HG03439 (cell line): ENCODE measurements around the gene GNG13.
"Not testable (repeated sequence)": the region's sequence is repeated elsewhere in the genome, so short reads cannot be mapped to it uniquely, and the experiment has no call there.

ENCODE experiments used
- ATAC-seq: cut with Tn5 transposase; IDR thresholded peaks from one replicate; pipeline ENCODE4 v1.9.1; 2021; ENCODE audit warnings: mild to moderate bottlenecking, moderate library complexity; ENCODE audit not compliant: unreplicated experiment

The GNG13 gene, protein sequence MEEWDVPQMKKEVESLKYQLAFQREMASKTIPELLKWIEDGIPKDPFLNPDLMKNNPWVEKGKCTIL

DNA sequence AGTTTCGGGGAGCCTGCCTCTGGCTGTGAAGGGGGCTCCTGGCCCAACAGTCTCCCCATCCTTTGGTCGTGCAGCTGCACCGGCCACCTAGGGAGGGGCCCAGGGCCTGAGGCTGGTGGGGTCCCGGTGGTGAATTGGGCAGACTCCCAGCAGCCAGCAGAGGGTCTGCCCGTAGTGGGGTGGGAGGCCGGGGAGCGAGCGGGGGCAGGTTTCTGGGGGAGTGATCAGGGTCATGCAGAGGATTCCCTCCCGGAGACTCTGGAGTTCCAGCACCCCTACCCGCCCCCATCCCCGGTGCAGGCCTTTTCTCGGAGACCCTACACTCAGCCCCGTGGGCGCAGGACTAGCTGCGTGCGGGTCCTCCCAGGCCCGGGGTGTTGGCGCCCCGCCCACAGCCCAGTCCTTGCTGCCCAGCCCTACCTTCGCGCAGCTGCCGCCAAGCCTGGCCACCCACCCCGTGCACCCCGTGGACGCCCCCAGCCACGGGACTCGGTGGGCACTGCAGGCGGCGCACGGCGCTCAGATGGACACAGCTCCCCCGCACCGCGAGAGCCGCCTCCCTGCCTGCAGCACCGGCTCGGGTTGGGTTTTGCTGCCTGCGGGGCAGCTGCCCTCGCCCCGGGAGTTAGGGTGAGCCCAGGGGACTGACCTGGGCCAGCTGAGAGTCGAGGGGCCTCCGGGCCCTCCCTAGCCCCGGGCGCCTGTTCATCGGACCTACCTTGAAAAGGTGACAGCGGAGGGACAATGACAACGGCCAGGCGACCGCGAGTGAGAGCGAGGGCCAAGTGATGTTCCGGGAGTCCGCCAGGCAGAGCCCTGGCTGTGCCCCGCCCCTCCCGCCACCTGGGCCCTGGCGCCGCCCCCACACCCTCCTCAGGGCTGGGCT lies at the start of gene GNG13:
Gene GNG13, minus strand, starts transcription at position 787 of the 886 bp plus-strand sequence. CDS start 1,657 bp downstream, outside the sequence.
- ATAC-seq = no peak

DNA sequence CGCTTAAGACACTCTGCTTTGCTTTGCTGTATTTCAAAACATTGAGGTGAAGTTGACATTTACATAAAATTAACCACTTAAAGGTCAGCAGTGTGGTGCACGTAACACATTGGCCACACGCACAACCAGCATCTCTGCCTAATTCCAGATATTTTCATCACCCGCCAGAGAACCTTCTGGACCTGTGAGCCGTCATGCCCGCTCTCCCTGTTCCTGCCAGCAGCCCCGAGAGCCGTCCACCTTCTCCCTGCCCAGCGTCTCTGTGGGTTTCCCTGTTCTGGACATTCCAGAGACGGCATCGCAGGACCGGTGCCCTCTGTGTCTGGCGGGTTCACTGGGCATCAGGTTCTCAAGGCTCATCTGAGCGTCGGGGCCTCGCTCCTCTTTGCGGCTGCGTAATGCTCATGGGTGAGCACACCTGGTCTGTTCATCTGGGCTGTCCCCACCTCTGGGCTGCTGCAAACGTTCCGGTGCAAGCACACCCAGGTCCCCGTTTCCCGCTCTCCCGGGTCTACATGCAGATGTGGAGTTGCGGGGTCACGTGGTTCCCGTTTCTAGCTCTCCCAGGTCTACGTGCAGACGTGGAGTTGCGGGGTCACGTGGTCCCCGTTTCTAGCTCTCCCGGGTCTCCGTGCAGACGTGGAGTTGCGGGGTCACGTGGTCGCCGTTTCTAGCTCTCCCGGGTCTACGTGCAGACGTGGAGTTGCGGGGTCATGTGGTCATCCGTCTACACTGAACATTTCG lies 48.1 kb upstream of the GNG13 start:
- ATAC-seq = no peak

DNA sequence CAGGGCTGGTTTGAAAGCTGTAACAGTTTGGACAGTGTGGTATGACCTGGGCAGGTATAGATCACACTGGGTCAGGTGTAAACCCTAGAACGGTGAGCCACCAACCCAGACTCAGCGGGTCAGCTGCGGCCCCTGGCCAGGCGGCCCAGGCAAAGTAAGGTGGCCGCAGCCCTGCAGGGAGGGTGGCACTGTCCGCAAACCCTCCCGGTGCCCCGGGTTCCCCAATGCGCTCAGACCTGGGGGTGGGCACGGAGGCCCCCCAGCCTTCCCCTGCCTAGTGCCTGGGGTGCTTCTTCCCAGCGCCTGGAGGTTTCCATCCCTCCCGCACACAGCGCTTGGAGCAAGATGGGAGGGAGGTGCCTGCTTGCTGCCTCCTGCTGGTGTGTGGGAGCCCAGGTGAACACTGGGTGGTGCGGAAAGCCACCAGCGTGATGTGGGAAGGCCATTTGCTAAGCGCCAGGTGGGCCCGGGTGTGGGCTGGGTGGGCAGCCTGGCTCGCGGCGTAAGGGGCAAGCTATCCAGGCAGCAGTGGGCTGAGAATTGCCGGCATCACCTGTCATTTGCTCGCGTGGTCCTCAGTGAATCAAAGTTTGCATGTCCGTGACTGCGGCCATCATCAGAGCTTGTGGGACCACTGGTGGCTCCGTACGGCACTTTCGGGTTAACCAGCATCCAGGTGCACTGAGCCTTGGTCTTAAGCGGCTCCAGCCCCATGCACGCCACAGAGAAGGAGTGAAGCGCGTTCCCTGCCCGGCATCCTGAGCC lies 47.3 kb upstream of the GNG13 start:
- ATAC-seq = no peak

DNA sequence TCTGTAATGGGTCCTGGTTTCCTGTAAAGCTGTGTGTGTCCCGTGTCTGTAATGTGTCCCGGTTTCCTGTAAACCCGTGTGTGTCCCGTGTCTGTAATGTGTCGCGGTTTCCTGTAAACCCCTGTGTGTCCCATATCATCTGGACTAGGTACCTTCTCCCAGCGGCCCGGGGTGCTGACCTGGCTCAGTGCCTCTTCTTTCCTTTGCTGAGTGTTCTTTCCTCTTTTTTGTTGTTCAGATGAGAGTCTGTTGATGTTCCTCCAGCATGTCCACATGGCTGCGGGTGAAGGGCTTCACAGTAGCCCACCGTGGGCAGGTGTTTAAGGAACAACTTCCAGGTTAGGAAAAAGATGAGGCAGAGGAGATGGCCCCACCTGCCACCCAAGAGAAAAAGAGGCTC lies 46.6 kb upstream of the GNG13 start:
- no peak for ATAC-seq

DNA sequence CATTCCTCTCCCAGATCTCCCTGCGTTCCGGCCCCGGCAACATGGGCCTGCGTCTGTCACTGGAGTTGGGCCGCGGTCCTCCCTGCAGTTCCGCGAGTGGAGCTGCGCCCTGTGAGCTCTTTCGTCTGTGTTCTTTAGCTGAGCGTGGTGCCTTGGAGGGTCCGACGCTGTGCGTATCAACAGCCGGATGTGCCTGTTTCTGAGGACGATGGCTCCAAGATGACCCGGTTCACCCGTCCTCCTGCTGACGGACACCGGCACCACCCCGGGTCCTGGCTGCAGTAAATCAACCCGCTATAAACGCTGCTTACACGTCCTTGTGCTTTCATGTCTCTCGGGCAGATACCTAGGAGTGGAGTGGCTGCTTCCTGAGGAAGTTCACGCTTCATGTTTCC lies 44.8 kb upstream of the GNG13 start:
- ATAC-seq = no peak

DNA sequence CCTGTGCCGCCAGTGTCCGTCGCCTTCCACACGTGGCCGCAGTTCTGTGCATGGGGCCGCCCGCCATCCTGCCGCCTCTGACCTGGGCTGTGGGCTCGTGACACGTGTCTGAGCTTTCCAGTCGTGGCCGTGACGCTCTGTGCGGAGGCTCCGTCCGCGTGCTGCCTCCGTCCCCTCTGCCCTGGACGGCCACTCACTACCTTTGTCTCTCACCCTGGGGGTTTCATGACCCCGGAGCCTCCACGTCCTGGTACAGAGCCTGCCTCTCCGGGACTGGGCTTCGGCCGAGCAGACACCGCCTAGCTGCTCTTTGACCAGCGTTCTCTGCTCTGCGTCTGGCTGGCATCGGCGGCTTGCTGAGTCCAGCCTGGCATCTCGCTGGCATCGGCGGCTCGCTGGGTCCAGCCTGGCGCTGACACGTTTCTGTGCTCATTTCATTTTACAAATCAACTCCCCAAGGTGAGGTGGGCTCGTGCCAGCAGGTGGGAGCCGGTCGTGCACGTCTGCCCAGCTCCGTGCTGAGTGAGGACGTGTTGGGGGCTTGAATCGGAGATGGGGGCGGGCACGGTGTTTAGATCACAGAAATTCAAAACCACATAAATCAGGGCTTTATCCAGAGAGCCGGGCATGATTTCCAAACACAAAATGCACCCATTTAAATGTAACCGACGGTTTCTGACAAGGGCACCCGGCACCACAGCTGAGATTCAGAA lies 44.3 kb upstream of the GNG13 start:
- ATAC-seq = no peak

DNA sequence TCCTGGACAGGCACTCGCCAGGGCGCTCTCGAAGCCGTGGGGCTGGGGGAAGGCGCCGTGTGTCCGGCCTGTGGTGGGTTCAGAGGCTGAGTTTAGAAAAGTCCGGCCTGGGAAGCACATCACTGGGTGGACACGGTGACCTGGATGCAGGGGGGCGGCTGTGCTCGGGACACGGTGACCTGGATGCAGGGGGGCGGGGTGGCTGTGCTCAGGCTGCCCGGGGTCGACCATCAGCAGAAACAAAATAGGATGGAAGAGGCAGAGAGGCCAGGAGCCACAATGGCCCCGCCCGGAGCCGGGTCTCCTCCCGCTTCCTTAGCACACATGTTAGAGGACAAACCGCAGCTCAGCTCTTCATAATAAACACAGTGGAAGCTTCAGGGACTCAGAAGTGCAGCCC lies 43.2 kb upstream of the GNG13 start:
- no peak for ATAC-seq

DNA sequence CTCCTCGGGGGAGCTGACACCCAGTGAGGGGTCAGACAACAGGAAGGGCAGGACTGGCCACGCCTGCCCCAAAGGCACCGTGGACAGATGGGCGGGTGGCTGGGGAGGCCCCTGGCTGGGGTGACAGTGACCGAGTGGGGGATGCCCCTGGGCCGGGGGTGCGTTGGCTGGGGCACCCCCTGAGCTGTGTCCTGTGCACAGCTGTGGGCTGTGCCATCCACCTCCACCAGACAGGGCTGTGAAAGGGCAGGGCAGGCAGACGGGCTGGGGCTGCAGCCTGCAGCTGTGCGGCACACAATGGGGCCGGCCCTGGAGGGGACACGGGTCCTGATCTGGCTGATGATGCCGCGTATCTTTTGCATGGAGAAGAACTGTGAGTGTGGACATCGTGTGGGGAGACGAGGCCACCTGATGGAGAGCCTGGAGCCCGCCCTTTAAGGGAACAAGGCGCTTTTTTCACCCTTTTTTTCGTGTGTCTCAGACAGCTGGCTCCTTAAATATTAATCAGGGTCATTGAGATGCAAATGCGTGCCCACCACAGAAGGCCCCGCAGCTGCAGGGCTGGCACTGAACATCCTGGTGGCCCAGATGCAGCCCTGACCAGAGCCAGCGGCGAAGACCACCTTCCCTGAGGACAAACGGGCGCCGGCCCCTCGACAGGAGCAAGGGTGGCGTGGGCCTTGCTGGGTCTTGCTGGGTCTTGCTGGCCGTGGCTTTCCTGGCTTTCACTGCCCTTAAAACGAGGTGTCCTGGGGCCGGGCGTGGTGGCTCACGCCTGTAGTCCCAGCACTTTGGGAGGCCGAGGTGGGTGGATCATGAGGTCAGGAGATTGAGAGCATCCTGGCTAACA lies 42.4 kb upstream of the GNG13 start:
- ATAC-seq = no peak

DNA sequence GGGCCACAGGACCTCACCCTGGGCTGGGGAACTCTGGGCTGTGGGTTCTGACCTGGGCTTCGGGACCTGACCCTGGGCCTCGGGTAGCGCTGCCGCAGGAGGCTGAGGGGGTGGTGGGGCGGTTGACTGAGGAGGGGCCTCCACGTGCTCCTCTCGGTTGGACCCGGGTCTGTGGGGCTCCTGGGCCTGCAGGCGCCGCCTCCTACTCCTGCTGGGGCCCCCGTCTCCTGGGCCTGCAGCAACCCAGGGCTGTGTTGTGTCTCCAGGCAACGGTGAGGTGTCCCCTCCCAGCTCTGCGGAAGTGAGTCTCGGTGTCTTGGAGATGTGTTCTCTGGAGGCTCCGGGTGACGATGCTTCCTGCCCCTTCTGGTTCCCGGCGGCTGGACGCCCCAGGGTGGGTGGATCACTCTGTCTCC lies 41.5 kb upstream of the GNG13 start:
- ATAC-seq = no peak

DNA sequence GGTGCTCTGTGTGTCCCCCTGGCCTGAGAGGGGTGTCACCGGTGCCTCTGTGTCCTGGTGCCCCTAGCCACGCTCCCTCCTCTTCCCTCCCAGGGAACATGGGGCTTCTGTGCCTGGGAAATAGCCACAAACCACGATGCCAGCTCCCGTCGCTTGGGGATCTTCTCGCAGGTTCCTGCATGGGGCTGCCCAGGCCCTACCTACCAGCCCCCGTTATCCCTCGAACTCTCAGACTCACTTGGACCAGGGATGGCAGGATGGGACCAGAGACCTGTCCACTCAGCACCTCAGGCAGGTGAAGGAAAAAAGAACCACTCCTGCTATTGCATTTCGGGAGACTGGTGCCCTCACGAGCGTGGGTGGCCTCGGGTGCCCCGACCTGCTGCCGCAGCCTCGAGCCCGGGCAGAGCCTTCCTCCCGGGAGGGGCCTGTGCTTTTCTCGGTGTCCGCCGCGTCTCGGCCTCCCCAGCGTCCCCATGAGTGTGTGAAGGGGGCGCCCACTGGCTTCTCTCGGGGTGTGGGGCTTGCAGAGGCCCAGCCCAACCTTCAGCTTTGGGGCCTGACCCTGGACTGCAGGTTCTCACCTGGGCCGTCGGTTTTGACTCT lies 41.0 kb upstream of the GNG13 start:
- no peak for ATAC-seq

DNA sequence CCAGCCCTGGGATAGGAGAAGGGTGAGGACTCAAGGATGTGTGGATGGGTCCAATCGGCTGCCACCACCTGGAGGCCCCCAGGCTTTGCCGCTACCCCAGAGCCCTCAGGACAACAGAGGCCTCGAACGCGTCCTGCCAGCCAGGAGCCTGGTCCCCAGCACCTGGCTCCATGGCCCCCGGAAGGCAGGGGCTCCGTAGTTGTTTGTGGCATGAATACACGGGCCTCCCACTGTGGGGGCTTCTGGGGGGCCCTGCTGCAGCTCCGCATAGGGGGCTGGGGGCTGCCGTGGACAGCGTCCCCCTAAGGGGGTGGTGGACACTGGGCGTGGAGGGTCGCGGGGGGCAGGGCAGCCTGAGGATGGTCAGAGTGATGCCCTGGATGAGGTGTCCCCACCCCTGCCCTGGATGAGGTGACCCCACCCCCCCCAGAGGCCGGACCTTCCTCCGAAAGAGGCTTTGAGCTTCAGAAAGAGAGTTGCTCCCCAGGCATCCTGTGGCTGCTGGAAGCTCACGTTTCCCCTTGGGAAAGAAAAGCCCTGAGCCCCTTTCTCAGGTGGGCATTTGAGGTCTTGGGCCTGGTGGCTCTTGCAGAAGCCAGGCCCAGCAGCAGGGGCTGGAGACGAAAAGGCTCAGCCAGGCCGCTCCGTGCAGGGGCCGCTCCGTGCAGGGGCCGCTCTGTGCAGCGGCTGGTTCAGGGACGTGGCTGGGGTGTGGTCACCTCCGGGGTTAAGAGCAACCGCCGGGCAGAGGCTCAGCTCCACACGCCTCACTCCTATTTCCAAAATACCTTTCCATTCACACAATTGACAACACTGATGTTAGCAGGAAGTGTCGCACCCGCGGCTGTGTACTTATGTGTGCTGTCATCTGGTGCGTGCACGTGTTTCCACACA lies 40.3 kb upstream of the GNG13 start:
- ATAC-seq = no peak

DNA sequence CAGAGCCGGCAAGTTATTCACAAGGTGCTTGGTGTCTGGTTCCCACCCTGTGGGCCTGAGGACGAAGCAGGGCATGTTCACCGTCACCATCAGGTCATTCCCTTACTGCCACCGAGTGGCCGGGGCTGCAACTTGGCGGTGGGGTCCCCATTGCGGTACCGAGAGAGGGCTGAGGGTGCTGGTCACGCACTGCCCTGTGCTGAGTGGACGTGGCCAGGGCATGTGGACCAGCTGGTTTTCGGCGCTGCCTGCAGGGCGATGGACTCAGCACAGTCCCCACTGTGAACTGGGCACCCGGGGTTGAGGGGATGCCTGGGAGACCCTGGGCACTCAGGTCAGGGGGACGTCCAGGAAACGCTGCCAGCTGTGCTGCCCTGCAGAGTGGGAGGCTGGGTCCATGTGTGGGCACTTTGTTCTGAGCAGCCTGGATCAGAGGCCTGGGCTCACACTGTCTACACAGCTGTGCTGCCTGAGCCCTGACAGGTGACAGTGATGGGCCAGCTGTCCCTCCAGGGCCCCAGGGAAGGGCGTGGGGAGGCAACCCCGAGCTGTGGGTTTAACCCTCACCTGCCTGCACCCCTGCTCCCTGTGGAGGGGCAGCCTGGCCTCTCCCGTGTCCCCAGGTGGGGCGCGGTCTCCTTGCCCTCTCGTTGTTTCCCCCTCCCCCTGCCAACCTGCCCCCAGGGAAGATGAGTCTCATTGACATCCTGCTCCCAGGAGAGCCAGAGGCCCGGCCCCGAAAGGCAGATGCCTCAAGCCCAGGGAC lies 39.3 kb upstream of the GNG13 start:
- no peak for ATAC-seq

DNA sequence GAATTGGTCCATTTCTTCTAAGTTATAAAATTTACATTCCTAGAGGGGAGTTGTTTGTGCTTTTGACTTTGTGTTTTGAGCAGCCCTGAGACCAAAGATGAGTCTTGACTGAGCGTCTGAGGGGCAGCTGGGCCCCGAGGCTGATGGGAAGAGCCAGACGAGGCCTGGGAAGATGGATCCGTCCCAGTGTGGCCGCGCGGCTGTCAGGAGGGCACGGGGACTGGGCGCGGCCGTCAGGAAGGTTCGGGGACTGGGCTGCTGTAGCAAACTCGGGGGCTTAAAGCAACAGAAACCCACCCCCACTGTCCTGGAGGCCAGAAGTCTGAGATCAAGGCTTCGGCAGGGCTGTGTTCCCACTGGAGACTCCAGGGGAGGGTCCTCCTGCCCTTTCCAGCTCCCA lies 38.2 kb upstream of the GNG13 start:
- ATAC-seq = no peak

DNA sequence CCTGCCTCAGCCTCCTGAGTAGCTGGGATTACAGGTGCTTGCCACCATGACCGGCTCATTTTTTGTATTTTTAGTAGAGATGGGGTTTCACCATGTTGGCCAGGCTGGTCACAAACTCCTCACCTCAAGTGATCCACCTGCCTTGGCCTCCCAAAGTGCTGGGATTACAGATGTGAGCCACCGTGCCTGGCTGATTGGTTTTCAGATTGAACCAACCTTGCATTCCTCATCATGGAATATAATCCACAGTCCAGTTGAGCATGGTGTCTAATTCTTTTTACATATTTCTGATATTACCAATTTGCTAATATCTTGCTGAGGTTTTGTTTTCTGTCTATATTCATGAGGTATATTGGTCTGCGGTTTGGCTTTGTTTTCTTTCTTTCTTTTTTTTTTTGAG lies 36.3 kb upstream of the GNG13 start:
- not testable (repeated sequence) for ATAC-seq

DNA sequence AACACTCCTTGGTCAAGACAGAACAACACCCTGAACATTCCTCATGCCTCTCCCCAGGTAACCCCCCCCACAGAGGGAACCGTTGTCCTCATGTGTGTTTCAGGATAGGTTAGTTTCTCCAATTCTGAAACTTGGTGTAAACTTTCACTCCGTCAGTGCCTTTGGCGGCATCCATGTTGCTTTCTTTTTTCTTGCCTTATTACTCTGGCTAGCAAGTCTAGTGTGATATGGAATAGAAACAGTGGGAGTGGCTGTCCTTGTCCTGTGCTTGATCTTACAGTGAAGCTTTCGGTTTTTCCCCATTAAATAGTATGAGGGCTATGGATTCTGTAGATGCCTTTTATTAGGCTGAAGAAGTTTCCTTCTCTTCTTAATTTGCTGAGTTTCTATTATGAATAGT lies 35.7 kb upstream of the GNG13 start:
- no peak for ATAC-seq

DNA sequence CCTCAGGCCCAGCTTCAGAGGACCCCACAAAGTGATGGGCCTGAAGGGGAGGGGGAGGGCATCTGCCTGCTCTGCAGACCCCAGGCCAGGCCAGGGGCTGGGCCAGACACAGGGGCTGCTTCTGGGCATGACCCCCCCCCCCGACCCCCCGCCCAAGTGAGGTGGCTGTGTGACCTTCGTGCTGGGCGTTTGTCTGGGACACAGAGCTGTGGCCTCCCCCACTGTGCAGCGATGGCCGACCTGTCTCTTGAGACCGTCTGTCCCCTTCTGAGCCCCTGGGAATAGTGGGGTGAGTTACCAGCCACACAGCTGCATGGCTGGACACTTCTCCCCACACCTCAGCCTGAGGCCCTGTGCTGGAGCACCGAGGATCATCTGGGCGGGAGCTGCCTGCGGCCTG lies 34.8 kb upstream of the GNG13 start:
- ATAC-seq = no peak

DNA sequence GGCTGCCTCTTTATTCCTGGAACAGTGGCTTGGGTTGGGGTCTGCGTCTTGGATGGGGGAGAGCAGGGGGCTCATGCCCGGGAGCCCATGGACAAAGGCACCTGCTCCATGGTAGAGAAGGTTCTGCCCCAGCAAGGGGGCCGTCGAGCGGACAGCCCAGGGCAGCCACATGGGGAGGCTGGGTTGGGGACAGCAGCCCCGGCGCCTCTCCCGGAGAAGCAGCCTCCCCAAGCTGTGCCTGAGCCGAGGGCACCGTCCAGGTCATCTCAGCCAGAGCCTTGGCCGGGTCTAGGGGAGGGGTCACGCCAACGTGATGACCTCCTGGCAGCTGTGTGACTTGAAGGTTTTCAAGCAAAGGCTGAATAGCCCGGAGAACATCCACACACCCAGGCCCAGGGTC lies 32.9 kb upstream of the GNG13 start:
- ATAC-seq = no peak
